Measurements from ENCODE around the gene KLHL28. TPM values are rescaled to one million over a fixed set of nuclear protein-coding genes. Genes with fewer than 3 reads are reported as not detected.

The KLHL28 gene
- total RNA-seq, 1 donor from 2014 or later, result 25.3 TPM

- Mint-ChIP-seq H3K36me3 (ENCODE audit: low read depth) (no peaks in the 10 kb centered on the region), H3K4me3 (no peak overlapping the region), H3K27ac (no peak overlapping the region), H3K9me3 (no peaks in the 10 kb centered on the region), H3K27me3 (no peaks in the 10 kb centered on the region), H3K4me1 (peaks cover 2% of the 10 kb centered on the region)
- CTCF ChIA-PET, result no interaction called here
- no peak for DNase-seq
- POLR2A ChIA-PET, result no interaction called here
- ATAC-seq (ENCODE audit: low read depth), result no peak
- intact Hi-C loops (cut with micrococcal nuclease), result no loop called here
- TF ChIP-seq CTCF (IDR thresholded peaks at IDR 0.05), result no peak
Observed at GRCh38 chr14:44979740-44980356, 18.1 kb upstream of the KLHL28 start.

GRCh38 chr14:44979273-44979672 is 17.5 kb upstream of the KLHL28 start:
- DNase-seq, result no peak
- no peak for TF ChIP-seq CTCF (IDR thresholded peaks at IDR 0.05)
- Mint-ChIP-seq H3K36me3 (ENCODE audit: low read depth) (peaks cover 2% of the 10 kb centered on the region), H3K4me1 (peaks cover 2% of the 10 kb centered on the region), H3K4me3 (no peak overlapping the region), H3K27me3 (no peaks in the 10 kb centered on the region), H3K9me3 (no peaks in the 10 kb centered on the region), H3K27ac (no peak overlapping the region)
- POLR2A ChIA-PET, result interaction anchor here (0.6 kb wide), 1 partner anchor 157 kb away, joined by 4 read pairs; no protein-coding TSS in a partner anchor
- ATAC-seq (ENCODE audit: low read depth), result no peak
- intact Hi-C loops (cut with micrococcal nuclease), result no loop called here
- CTCF ChIA-PET, result no interaction called here

GRCh38 chr14:44971459-44971858 is 9.7 kb upstream of the KLHL28 start:
- no peak for ATAC-seq (ENCODE audit: low read depth)
- H3K36me3 Mint-ChIP-seq (ENCODE audit: low read depth), result peaks cover 52% of the 10 kb centered on the region
- no peak for DNase-seq
- no peaks in the 10 kb centered on the region for H3K27me3 Mint-ChIP-seq
- H3K4me1 Mint-ChIP-seq, result peaks cover 62% of the 10 kb centered on the region
- CTCF ChIA-PET, result no interaction called here
- TF ChIP-seq CTCF (IDR thresholded peaks at IDR 0.05), result no peak
- H3K4me3 Mint-ChIP-seq, result no peak overlapping the region
- H3K9me3 Mint-ChIP-seq, result peaks cover 24% of the 10 kb centered on the region
- H3K27ac Mint-ChIP-seq, result no peak overlapping the region
- intact Hi-C loops (cut with micrococcal nuclease), result no loop called here
- POLR2A ChIA-PET, result no interaction called here

GRCh38 chr14:44970907-44971306 is 9.2 kb upstream of the KLHL28 start:
- Mint-ChIP-seq H3K9me3 (peaks cover 24% of the 10 kb centered on the region), H3K4me1 (peaks cover 64% of the 10 kb centered on the region), H3K36me3 (ENCODE audit: low read depth) (peaks cover 52% of the 10 kb centered on the region), H3K4me3 (no peak overlapping the region), H3K27ac (no peak overlapping the region), H3K27me3 (no peaks in the 10 kb centered on the region)
- ATAC-seq (ENCODE audit: low read depth), result no peak
- CTCF ChIA-PET, result no interaction called here
- no peak for DNase-seq
- TF ChIP-seq CTCF (IDR thresholded peaks at IDR 0.05), result no peak
- intact Hi-C loops (cut with micrococcal nuclease), result no loop called here
- POLR2A ChIA-PET, result no interaction called here

GRCh38 chr14:44968714-44969113 is 7.0 kb upstream of the KLHL28 start:
- CTCF ChIA-PET, result no interaction called here
- no peak for ATAC-seq (ENCODE audit: low read depth)
- no peaks in the 10 kb centered on the region for H3K27me3 Mint-ChIP-seq
- H3K36me3 Mint-ChIP-seq (ENCODE audit: low read depth), result peaks cover 54% of the 10 kb centered on the region
- DNase-seq, result no peak
- H3K4me3 Mint-ChIP-seq, result no peak overlapping the region
- H3K4me1 Mint-ChIP-seq, result peaks cover 79% of the 10 kb centered on the region
- H3K9me3 Mint-ChIP-seq, result peaks cover 36% of the 10 kb centered on the region
- POLR2A ChIA-PET, result interaction anchor here (0.5 kb wide), 1 partner anchor 177 kb away, joined by 4 read pairs; no protein-coding TSS in a partner anchor
- TF ChIP-seq CTCF (IDR thresholded peaks at IDR 0.05), result no peak
- intact Hi-C loops (cut with micrococcal nuclease), result no loop called here
- H3K27ac Mint-ChIP-seq, result no peak overlapping the region
